ENCODE data around the gene TTC39C.
"Not testable (repeated sequence)": the region's sequence is repeated elsewhere in the genome, so short reads cannot be mapped to it uniquely, and the experiment has no call there.

Gene TTC39C

DNA sequence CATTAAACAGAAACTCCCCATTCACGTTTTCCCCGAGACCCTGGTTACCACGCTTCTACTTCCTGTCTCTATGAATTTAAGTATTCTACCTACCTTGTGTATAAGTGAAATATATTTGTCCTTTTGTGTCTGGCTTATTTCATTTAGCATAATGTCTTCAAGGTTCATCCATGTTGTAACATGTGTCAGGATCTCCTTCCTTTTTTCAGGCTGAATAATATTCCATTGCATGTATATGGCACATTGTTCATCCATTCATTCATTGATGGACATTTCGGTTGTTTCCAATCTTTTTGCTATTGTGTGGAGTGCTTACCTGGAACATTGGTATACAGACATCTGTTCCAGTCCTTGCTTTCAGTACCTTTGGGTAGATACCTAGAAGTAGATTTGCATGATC is 106.1 kb downstream of the TTC39C start:
- H3K9me3 Mint-ChIP-seq, result no peaks in the 10 kb centered on the region
- H3K4me3 Mint-ChIP-seq, result no peak overlapping the region
- H3K36me3 Mint-ChIP-seq (ENCODE audit: insufficient read depth), result peaks cover 63% of the 10 kb centered on the region
- no peaks in the 10 kb centered on the region for H3K27me3 Mint-ChIP-seq
- ATAC-seq (replicated peaks; ENCODE audit: extremely low read depth, poor library complexity, severe bottlenecking) (no peak), DNase-seq (ENCODE audit: low spot score in 2 of 2) (no peak)
- H3K27ac Mint-ChIP-seq (ENCODE audit: low read depth), result no peak overlapping the region
- H3K4me1 Mint-ChIP-seq, result peaks cover 5% of the 10 kb centered on the region

DNA sequence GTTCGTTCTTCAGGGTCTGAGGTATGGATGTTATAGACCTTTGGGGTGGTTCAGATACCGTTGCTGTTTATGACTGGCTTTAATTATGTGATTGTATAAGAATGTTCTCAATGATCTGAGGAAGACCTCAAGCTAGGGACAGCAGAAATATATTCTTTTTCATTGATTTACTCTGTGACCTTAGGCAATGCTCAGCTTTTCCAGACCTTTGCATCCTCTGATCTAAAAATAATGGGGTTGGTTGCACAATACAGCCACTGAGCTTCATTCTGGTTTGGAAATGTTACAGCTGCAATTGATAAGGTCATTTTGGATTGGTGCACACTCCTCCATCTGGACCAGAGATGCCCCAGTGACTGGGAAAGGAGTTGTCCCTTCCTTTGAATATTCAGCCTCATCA is 107.1 kb downstream of the TTC39C start:
- H3K9me3 Mint-ChIP-seq, result no peaks in the 10 kb centered on the region
- ATAC-seq (replicated peaks; ENCODE audit: extremely low read depth, poor library complexity, severe bottlenecking) (no peak), DNase-seq (ENCODE audit: low spot score in 2 of 2) (no peak)
- H3K27me3 Mint-ChIP-seq, result no peaks in the 10 kb centered on the region
- no peak overlapping the region for H3K4me3 Mint-ChIP-seq
- peaks cover 5% of the 10 kb centered on the region for H3K4me1 Mint-ChIP-seq
- peaks cover 61% of the 10 kb centered on the region for H3K36me3 Mint-ChIP-seq (ENCODE audit: insufficient read depth)
- no peak overlapping the region for H3K27ac Mint-ChIP-seq (ENCODE audit: low read depth)

DNA sequence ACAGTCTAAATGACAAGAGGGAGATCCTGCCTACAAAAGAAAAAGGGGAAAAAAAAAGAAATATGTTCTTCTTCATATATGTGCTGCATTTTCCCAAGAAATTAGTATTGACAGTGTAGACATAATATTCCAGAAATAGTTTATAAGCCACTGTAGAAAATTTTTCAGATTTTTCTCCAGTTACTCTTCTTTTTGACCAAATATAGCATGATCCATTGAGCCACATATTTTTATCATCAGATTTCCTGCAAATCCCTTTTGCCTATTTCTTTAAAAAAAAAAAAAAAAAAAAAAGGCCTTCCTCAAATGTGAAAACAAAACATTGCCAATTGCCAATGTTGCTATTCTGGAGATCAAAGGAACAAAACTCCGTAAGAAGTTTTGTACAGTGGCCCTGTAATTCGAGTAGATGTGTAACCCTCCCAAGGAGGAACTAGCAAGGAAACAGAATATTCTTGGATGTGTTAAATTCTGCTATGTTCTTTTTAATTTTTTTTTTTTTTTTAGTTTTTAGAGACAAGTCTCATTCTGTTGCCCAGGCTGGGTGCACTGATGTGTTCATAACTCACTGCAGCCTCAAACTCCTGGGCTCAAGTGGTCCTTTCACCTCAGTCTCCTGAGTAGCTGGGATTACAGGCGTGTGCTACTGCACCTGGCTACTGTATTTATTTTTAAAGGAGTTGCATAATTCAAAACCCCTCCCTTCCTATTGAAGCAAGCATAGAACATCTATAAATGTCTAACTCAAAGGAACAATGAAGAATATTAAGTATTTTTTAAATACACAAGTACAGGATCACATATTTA is 111.8 kb downstream of the TTC39C start:
- peaks cover 11% of the 10 kb centered on the region for H3K4me1 Mint-ChIP-seq
- ATAC-seq (replicated peaks; ENCODE audit: extremely low read depth, poor library complexity, severe bottlenecking), result no peak
- H3K27me3 Mint-ChIP-seq, result no peaks in the 10 kb centered on the region
- no peak overlapping the region for H3K4me3 Mint-ChIP-seq
- no peaks in the 10 kb centered on the region for H3K9me3 Mint-ChIP-seq
- no peak for DNase-seq (ENCODE audit: low spot score in 2 of 2)
- H3K27ac Mint-ChIP-seq (ENCODE audit: low read depth), result no peak overlapping the region
- H3K36me3 Mint-ChIP-seq (ENCODE audit: insufficient read depth), result peaks cover 73% of the 10 kb centered on the region

DNA sequence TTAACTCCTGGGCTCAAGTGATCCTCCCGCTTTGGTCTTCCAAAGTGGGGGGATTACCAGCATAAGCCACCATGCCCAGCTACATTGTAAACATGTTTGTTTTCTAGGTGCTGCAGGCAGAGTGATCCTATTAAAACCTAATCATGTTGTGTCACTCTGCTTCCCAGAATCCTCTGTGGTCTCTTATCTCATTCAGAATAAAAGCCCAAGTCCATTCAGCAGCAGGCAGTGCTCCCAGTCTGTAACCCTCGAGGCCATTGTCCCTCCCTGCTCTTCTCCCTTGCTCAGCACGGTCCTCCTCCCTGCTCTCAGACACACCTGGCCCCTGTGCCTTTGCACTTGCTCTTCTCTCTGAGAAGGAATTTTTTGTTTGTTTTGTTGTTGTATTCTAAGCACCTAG is 113.2 kb downstream of the TTC39C start:
- H3K9me3 Mint-ChIP-seq, result no peaks in the 10 kb centered on the region
- H3K4me3 Mint-ChIP-seq, result no peak overlapping the region
- peak overlapping the region; percentile 68 for H3K27ac Mint-ChIP-seq (ENCODE audit: low read depth)
- peaks cover 8% of the 10 kb centered on the region for H3K4me1 Mint-ChIP-seq
- H3K27me3 Mint-ChIP-seq, result no peaks in the 10 kb centered on the region
- H3K36me3 Mint-ChIP-seq (ENCODE audit: insufficient read depth), result peaks cover 77% of the 10 kb centered on the region
- ATAC-seq (replicated peaks; ENCODE audit: extremely low read depth, poor library complexity, severe bottlenecking) (no peak), DNase-seq (ENCODE audit: low spot score in 2 of 2) (no peak)

DNA sequence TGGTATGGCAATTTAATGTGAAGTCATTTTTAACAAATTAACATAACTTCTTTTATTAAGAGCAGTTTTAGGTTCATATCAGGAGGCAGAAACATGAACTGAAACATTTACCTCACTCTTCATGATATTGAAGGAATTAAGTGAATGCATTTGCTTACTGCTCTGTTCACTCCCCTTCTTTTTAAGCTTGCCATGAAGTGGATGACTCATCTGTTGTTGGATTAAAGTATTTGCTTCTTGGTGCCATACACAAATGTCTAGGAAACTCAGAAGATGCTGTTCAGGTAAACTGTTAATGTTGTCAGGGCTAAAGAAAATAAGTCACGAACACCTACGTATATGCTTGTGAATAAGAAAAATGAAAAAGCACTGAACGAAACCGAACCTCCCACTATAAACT is 114.1 kb downstream of the TTC39C start:
- Mint-ChIP-seq H3K36me3 (ENCODE audit: insufficient read depth) (peaks cover 77% of the 10 kb centered on the region), H3K4me1 (peaks cover 5% of the 10 kb centered on the region), H3K27ac (ENCODE audit: low read depth) (no peak overlapping the region), H3K27me3 (no peaks in the 10 kb centered on the region), H3K9me3 (no peaks in the 10 kb centered on the region), H3K4me3 (no peak overlapping the region)
- DNase-seq (ENCODE audit: low spot score in 2 of 2) (no peak), ATAC-seq (replicated peaks; ENCODE audit: extremely low read depth, poor library complexity, severe bottlenecking) (no peak)

DNA sequence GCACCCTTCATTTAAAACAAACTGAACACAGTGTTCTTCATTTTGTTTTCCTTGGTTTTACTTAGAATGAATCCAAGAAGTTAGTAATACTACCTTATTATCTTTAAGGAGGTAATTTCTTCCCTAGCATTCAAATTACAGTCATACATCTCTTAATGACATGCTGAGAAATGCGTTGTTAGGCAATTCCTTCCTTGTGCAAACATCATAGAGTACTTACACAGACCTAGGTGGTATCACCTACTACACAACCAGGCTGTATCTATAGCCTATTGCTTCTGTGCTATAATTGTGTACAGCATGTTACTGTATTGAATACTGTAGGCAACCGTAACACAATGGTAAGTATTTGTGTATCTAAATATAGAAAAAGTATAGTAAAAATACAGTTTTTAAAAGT is 115.9 kb downstream of the TTC39C start:
- Mint-ChIP-seq H3K27ac (ENCODE audit: low read depth) (no peak overlapping the region), H3K4me3 (no peak overlapping the region), H3K4me1 (peaks cover 5% of the 10 kb centered on the region), H3K36me3 (ENCODE audit: insufficient read depth) (peaks cover 76% of the 10 kb centered on the region), H3K27me3 (no peaks in the 10 kb centered on the region), H3K9me3 (no peaks in the 10 kb centered on the region)
- DNase-seq (ENCODE audit: low spot score in 2 of 2), result no peak
- ATAC-seq (replicated peaks; ENCODE audit: extremely low read depth, poor library complexity, severe bottlenecking), result no peak

DNA sequence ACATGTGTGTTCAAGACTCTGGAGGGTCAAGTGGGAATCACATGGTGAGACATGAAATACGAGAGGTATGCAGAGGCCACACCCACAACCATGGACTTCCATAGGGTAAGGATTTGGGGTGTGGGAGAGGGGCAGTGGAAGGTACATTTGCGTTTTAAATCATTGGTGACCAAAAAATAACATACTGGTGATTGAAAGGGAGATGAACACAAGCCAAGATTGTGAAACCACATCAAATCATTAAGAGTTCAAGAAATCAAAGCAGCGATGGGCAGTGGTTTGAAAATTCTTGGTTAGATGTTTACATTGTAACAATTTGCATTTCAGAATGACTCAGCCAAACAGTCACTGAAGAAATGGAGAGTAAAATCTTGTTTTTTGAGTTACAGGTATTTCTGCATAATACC is 122.4 kb downstream of the TTC39C start:
- peak overlapping the region; percentile 75 for H3K27ac Mint-ChIP-seq (ENCODE audit: low read depth)

DNA sequence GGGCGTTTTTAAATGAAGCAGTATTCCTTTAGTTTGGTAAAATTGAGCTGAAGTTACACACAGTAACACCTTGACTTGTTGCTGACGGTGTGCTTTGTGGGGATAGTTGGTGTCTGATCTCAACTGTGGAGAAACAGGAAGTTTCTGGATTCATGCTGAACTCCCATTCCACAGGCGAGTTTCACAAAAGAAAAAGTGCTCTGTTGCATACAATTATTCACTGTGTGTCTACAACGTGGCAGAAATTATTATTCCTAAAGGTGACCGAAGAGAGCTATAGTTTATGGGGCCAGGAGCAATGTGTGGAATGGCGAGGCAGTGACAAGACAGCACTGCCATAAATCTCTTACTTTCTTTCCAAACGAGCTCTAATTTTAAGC is 123.8 kb downstream of the TTC39C start:
- H3K9me3 Mint-ChIP-seq, result no peaks in the 10 kb centered on the region
- peak overlapping the region; percentile 88 for H3K4me3 Mint-ChIP-seq
- DNase-seq (ENCODE audit: low spot score in 2 of 2) (no peak), ATAC-seq (replicated peaks; ENCODE audit: extremely low read depth, poor library complexity, severe bottlenecking) (peak; percentile 7)
- peaks cover 12% of the 10 kb centered on the region for H3K27me3 Mint-ChIP-seq
- H3K4me1 Mint-ChIP-seq, result peaks cover 27% of the 10 kb centered on the region
- peak overlapping the region; percentile 93 for H3K27ac Mint-ChIP-seq (ENCODE audit: low read depth)
- H3K36me3 Mint-ChIP-seq (ENCODE audit: insufficient read depth), result peaks cover 24% of the 10 kb centered on the region

More for the DNA sequence above, 122.4 kb downstream of the TTC39C start:
- Mint-ChIP-seq H3K4me3 (peak overlapping the region; percentile 42), H3K36me3 (ENCODE audit: insufficient read depth) (peaks cover 35% of the 10 kb centered on the region), H3K9me3 (no peaks in the 10 kb centered on the region), H3K4me1 (peaks cover 27% of the 10 kb centered on the region), H3K27me3 (peaks cover 12% of the 10 kb centered on the region)
- ATAC-seq (replicated peaks; ENCODE audit: extremely low read depth, poor library complexity, severe bottlenecking), result no peak
- DNase-seq (ENCODE audit: low spot score in 2 of 2), result no peak

DNA sequence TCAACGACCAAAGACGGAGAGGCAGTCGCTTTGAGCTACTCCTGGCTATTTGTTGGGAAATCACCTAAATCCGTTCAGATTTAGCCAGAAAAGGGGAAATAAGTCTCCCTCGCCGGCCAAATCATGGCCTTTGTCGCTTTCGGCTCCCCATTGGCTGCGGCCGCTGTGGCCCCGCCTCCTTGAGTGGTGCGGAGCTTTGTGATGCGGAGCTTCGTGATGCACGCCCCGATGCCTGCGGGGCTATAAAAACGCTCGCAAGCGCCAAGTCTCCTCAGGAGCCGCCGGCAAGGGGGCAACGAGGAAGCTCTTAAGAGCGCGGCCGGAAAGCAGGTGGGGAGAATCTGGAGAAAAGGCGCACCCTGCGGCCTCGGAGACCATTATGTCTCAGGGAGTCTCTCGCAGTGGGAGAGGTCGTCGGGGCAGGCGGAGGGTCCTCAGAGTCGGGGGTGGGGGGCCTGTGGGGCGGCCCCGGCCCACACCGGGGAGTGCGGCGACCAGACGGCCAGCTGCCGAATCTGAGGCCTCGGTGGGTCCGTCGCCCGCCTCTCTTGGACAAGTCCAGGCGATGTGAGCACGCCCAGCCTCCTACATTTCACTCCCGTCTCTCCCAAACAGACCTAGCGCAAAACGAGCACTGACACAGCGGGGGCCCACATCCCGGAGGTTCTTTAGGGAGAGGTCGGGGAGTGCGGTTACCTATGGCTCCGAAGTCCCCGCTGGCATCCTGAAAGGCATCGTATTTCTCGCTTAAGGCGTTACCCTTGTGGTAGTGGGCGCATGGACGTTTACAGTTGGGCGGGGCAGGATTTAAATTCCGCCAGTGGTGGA is 124.4 kb downstream of the TTC39C start, which contains the start of gene CABYR:
Gene CABYR (plus strand): TSS at position 274 of the 828 bp plus-strand sequence. CDS start 4,053 bp downstream, outside the sequence.
- peak; percentile 95 for ATAC-seq (replicated peaks; ENCODE audit: extremely low read depth, poor library complexity, severe bottlenecking)
- Mint-ChIP-seq H3K4me3 (peak within 1 kb of the TSS; percentile 88), H3K9me3 (no peaks in the 10 kb centered on the region), H3K27ac (ENCODE audit: low read depth) (peak within 1 kb of the TSS; percentile 93), H3K27me3 (peaks cover 17% of the 10 kb centered on the region), H3K4me1 (peaks cover 27% of the 10 kb centered on the region), H3K36me3 (ENCODE audit: insufficient read depth) (peaks cover 20% of the 10 kb centered on the region)
- peak; percentile 42 to 58 for DNase-seq (ENCODE audit: low spot score in 2 of 2)

DNA sequence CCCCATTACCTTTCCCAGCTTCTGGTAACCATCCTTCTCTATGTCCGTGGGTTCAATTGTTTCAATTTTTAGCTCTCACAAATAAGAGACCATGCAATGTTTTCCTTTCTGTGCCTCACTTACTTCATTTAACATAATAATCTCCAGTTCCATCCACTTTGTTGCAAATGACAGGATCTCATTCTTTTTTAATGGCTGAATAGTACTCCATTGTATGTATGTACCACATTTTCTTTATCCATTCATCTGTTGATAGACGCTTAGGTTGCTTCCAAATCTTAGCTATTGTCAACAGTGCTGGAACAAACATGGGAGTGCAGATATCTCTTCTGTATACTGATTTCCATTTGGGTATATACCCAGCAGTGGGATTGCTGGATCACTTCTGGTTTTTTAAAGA is 126.1 kb downstream of the TTC39C start:
- H3K4me1 Mint-ChIP-seq, result peaks cover 27% of the 10 kb centered on the region
- H3K36me3 Mint-ChIP-seq (ENCODE audit: insufficient read depth), result peaks cover 11% of the 10 kb centered on the region
- H3K27ac Mint-ChIP-seq (ENCODE audit: low read depth), result no peak overlapping the region
- ATAC-seq (replicated peaks; ENCODE audit: extremely low read depth, poor library complexity, severe bottlenecking) (no peak), DNase-seq (ENCODE audit: low spot score in 2 of 2) (no peak)
- peak overlapping the region; percentile 8 for H3K4me3 Mint-ChIP-seq
- H3K27me3 Mint-ChIP-seq, result peaks cover 33% of the 10 kb centered on the region
- no peaks in the 10 kb centered on the region for H3K9me3 Mint-ChIP-seq

DNA sequence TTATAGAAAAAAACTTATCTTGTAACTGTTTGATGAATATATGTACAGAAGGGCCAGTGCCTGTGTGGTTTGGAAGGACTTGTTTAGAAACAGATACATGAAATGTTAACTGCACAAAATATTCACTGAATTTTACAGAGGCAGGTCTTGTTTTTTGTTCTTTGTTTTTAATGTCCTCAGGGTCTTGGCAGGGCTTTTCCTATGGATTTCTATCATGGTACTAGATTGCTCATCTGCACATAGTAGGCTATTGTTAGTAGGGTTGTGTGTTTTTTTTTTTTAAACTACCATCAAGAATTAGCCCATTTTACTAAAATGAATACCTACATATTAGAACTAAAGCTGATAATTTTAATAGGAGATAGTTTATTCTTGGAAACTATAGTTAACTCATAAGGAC is 127.8 kb downstream of the TTC39C start:
- Mint-ChIP-seq H3K36me3 (ENCODE audit: insufficient read depth) (peaks cover 6% of the 10 kb centered on the region), H3K4me1 (peaks cover 15% of the 10 kb centered on the region), H3K27ac (ENCODE audit: low read depth) (no peak overlapping the region), H3K9me3 (no peaks in the 10 kb centered on the region), H3K4me3 (no peak overlapping the region), H3K27me3 (peaks cover 46% of the 10 kb centered on the region)
- ATAC-seq (replicated peaks; ENCODE audit: extremely low read depth, poor library complexity, severe bottlenecking), result no peak
- DNase-seq (ENCODE audit: low spot score in 2 of 2), result no peak

DNA sequence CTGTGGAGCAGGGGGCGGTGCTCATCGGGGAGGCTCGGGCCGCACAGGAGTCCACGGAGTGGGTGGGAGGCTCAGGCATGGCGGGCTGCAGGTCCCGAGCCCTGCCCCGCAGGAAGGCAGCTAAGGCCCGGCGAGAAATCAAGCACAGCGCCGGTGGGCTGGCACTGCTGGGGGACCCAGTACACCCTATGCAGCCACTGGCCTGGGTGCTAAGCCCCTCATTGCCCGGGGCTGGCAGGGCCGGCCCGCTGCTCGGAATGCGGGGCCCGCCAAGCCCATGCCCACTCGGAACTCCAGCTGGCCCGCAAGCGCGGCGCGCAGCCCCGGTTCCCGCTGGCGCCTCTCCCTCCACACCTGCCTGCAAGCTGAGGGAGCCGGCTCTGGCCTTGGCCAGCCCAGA is 135.0 kb downstream of the TTC39C start:
- H3K4me1 Mint-ChIP-seq; DNase-seq (ENCODE audit: low spot score in 2 of 2); H3K9me3 Mint-ChIP-seq; H3K27ac Mint-ChIP-seq (ENCODE audit: low read depth); ATAC-seq (replicated peaks; ENCODE audit: extremely low read depth, poor library complexity, severe bottlenecking); H3K4me3 Mint-ChIP-seq; H3K36me3 Mint-ChIP-seq (ENCODE audit: insufficient read depth): not testable (repeated sequence)
- peaks cover 23% of the 10 kb centered on the region for H3K27me3 Mint-ChIP-seq

DNA sequence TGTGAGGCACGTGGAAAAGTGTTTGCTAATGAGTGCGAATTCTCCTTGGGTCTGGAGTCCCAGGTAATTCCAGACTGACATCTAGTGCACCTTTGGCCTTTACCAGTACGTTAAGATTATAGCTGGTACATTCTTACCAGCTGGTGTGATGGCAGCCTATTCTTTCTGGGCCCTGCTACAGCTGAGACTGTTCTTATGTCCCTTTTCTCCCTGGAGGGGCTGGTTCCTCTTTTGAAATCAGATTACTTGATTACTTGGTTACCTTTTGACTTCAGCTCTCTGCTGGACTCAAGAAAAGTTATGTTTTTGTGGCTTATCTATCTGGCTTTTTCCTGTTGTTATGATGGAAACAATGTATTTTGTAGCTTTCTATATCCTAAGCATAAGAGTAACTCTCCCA is 138.8 kb downstream of the TTC39C start:
- Mint-ChIP-seq H3K4me3 (no peak overlapping the region), H3K9me3 (no peaks in the 10 kb centered on the region), H3K27ac (ENCODE audit: low read depth) (no peak overlapping the region), H3K27me3 (no peaks in the 10 kb centered on the region), H3K36me3 (ENCODE audit: insufficient read depth) (peaks cover 4% of the 10 kb centered on the region), H3K4me1 (no peaks in the 10 kb centered on the region)
- ATAC-seq (replicated peaks; ENCODE audit: extremely low read depth, poor library complexity, severe bottlenecking) (no peak), DNase-seq (ENCODE audit: low spot score in 2 of 2) (no peak)

All from central memory CD8-positive, alpha-beta T cell (primary cell).